GM21447 (cell line): Measurements from ENCODE around the gene ZNF487.
"Not testable (repeated sequence)": the region's sequence is repeated elsewhere in the genome, so short reads cannot be mapped to it uniquely, and the experiment has no call there.

Experiments used
- ATAC-seq: cut with Tn5 transposase; IDR thresholded peaks from one replicate; pipeline ENCODE4 v1.9.1; 2021; ENCODE audit not compliant: unreplicated experiment

ZNF487 gene

GRCh38 chr10:43403911-43404703 is 32.8 kb upstream of the ZNF487 start:
- ATAC-seq = no peak

DNA sequence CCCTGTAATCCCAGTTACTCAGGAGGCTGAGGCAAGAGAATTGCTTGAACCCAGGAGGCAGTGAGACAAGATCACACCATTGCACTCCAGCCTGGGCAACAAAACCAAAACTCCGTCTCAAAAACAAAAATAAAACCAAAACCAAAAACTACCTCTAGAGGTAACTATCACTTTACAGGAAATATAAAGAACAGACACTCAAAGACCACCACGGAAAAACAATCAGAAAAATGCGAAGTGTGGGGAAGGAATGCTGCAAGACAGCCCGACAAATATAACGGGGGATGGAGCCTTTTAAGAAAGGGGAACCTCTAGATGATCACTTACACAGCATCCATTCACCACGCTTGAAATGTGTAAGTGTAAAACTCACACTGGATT is 32.2 kb upstream of the ZNF487 start:
- peak; percentile 10 for ATAC-seq

- peak; percentile 19 for ATAC-seq
Observed at GRCh38 chr10:43407148-43407575, 29.7 kb upstream of the ZNF487 start.

DNA sequence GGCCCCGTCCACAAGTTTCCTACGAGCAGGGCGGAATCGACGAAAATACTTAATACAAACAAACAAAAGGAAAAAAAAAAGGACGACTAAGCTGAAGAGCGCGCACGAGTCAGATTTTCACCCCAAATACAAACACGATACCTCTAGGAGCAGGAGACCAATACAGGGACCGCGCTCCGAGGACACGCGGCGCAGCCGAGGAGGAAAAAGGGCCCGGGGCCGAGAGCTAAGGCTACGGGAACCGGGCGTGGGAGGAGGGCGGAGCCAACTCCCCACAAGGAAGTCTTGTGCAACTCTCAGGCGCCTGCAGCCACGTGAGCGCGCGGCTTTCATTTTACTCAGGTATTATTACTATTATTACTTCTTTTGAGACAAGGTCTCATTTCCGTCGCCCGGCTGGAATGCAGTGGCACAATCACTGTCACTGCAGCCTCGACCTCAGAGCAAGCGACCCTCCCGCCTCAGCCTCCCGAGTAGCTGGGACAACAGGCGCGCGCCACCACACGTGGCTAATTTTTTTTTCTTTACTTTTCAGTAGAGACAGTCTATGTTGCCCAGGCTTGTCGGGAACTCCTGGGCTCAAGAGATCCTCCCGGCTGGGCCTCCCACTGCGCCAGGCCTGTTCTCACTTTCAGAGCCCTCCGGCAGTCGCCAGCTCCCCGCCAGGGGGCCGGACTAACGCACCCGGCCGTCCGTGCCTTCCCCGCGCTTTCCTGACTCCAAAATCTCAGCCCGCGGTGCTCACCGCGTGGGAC is 29.2 kb upstream of the ZNF487 start:
- peak; percentile 38 for ATAC-seq

GRCh38 chr10:43408331-43408709 is 28.6 kb upstream of the ZNF487 start:
- ATAC-seq = peak; percentile 1

- peak; percentile 59 for ATAC-seq
Observed at GRCh38 chr10:43408710-43409384, 28.1 kb upstream of the ZNF487 start, which contains the start of gene HNRNPF. HNRNPF (minus strand) TSS chr10:43409186; CDS start chr10:43387884, 21,302 bp downstream.

GRCh38 chr10:43409385-43410109 is 27.4 kb upstream of the ZNF487 start:
- no peak for ATAC-seq

GRCh38 chr10:43410345-43410744 is 26.6 kb upstream of the ZNF487 start:
- no peak for ATAC-seq

DNA sequence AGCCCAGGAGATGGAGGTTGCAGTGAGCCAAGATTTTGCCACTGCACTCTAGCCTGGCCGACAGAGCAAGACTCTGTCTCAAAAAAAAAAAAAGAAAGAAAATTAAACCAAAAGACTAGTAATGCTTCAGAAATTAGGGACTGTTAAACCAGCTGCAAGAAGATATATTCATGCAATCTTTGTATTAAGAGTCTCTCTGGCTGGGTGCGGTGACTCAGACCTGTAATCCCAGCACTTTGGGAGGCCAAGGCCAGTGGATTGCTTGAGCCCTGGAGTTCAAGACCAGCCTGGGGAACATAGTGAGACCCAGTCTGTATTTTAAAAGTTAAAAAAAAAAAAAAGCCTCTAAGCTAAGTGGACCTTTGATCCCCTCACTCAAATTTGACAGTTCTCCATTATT is 25.4 kb upstream of the ZNF487 start:
- no peak for ATAC-seq

- ATAC-seq = no peak
Observed at GRCh38 chr10:43415544-43415943, 21.4 kb upstream of the ZNF487 start.

DNA sequence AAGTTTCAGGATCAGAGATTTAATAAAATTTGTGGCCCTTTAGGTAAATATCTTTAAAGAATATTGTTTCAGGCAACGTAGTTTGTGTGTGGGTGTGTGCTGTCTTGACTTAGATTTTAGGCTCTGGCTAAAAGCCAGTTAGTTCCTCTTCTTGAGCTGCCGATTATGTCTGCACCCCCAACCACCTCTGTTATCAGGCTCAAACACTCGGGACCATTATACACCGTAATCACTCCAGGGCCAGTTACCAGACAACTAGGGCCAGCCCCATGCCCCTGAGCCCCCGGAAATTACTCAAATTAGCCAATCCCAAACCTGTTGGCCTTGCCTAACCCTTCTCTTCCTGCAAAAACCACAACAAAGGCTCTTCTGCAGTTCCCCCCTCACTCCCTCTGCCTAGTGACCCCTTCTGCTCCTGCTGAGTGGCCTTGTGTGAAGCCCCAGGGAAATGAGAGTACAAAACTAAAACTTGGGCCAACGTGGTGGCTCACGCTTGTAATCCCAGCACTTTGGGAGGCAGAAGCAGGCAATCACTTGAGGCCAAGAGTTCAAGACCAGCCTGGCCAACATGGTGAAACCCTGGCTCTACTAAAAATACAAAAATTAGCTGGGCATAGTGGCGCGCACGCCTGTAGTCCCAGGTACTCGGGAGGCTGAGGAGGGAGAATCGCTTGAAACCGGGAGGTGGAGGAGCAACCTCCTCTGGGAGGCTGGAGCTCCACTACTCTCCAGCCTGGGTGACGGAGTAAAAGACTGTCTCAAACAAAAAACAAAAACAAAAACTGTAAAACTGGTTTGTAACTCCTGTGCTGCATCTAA is 18.8 kb upstream of the ZNF487 start:
- ATAC-seq = peak; percentile 35

- no peak for ATAC-seq
Observed at GRCh38 chr10:43419997-43420368, 16.9 kb upstream of the ZNF487 start.

DNA sequence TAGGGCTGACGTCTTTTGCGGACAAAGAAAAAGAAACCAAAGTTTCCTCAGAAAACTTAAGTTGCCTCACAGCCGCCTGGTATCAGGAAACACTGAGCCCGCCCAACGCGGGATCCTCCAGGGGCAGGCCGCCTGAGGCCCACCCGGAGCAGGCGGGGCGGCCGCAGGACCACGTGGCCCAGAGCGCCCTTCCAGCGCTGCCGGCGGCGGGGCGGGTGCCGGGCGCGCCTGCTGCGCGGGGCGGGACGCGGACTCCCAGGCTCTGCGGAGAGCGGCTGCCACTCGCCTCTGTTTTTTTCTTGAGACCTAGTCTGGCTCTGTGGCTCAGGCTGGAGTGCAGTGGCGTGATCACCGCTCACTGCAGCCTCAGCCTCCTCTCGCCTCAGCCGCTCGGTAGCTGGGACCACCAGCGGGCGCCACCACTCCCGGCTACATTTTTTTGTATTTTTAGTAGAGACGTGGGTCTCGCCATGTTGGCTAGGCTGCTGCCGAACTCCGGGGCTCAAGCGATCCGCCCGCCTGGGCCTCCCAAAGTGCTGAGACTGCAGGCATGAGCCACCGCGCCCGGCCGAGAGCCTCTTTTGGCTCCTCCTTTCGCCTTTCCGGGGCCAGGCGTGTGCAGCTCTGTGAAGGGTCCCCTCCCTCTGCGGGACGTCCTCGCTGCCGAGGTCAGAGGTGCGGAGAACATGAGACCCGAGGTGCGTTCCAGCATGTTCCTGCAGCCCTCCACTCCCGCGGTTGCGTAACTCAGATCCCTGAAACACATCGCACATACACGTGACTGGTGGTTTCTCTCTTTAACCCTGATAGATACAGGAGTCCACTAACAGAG is 16.3 kb upstream of the ZNF487 start:
- peak; percentile 67 for ATAC-seq

GRCh38 chr10:43421201-43421507 is 15.8 kb upstream of the ZNF487 start:
- ATAC-seq = no peak

DNA sequence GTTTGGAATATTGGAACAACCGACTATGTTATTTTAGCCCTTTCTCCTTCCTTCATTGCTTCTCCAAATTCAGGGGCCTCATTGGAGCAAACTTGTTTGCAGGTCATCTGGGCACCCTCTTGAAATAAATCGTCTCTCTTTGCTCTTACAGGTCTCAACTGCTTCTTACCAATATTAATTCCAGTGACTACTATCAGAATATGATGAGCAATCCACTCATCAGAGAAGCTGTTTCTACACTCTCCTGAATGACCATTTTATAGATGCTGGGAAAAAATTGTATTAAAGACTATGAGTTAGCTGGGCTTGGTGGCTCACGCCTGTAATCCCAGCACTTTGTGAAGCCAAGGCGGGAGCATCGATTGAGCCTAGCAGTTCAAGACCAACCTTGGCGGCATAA is 15.4 kb upstream of the ZNF487 start:
- no peak for ATAC-seq

- not testable (repeated sequence) for ATAC-seq
Observed at GRCh38 chr10:43421944-43422343, 15.0 kb upstream of the ZNF487 start.

GRCh38 chr10:43424416-43424815 is 12.5 kb upstream of the ZNF487 start:
- ATAC-seq = no peak

- not testable (repeated sequence) for ATAC-seq
Observed at GRCh38 chr10:43426476-43426875, 10.4 kb upstream of the ZNF487 start.

- peak; percentile 73 for ATAC-seq
Observed at GRCh38 chr10:43427166-43427825, 9.6 kb upstream of the ZNF487 start.
